HG02763 (cell line): Measurements from ENCODE around the gene ANKMY2.
A peak's percentile ranks its signal among the peaks of the same experiment; 100 is the strongest.
"Not testable (repeated sequence)": the region's sequence is repeated elsewhere in the genome, so short reads cannot be mapped to it uniquely, and the experiment has no call there.

Experiments used
- ATAC-seq: cut with Tn5 transposase; IDR thresholded peaks from one replicate; pipeline ENCODE4 v1.9.1; 2021; ENCODE audit warnings: mild to moderate bottlenecking, moderate library complexity; ENCODE audit not compliant: unreplicated experiment

Gene ANKMY2

DNA sequence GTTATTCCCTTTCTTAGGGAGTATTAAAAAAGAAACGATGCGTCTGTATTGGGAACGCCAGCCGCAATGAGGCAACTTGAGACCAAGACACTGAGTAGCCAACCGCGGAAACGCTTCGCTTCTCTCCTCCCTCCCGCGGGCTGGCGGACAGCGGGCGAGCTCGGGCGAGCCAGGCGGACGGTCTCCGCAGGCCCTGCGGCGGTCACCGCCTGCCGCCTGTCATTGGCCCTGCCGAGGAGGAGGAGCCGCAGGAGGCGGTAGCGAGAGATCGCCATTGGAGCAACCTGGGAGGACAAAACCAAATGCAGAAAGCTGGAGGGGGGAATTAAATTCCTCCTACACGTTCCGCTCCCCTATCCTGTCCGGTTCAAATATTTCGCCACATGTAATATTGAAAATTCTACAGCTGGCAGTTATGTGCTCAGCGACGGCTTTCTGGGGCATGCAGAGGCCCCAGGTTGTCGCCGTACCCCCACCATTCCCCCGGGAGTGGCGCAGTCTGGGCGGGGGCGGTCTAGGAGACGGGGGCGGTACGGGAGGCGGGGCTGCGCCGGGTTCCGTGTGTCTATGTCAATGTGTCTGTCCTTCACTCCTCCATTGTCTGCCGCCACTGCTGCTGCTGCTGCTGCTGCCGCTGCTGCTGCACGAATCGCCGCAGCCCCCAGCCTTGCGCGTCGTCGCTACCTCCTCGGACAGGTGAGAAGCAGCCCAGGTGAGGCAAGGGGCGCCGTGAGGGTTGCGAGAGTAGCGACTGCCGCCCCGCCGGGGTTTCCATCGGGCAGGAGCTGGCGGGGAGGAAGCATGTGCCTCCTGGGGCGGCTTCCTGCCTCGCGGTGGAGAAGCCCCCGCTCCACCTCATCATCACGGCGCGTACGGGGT lies at the start of gene ANKMY2, which contains the start of gene BZW2:
TSS of gene ANKMY2 (minus strand) at position 162 of the 879 bp plus-strand sequence. CDS start 181 bp downstream, outside the sequence.
TSS of gene BZW2 (plus strand) at position 589 of the 879 bp plus-strand sequence. CDS start 19,263 bp downstream, outside the sequence.
- ATAC-seq, result peak; percentile 98

DNA sequence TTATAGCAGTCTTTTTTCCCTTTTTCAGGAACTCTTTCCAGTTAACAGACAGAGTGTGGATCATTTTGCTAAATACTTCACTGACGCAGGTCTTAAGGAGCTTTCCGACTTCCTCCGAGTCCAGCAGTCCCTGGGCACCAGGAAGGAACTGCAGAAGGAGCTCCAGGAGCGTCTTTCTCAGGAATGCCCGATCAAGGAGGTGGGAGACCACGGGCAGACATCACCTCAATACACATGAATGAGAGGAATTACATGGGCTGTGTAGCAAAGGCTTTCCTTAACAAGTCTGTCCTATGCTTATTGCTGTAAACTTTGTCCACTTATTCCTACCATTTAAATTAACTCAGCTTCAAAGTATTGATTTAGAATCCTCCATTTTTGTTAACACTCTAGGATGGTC lies 49.3 kb upstream of the ANKMY2 start:
- no peak for ATAC-seq

DNA sequence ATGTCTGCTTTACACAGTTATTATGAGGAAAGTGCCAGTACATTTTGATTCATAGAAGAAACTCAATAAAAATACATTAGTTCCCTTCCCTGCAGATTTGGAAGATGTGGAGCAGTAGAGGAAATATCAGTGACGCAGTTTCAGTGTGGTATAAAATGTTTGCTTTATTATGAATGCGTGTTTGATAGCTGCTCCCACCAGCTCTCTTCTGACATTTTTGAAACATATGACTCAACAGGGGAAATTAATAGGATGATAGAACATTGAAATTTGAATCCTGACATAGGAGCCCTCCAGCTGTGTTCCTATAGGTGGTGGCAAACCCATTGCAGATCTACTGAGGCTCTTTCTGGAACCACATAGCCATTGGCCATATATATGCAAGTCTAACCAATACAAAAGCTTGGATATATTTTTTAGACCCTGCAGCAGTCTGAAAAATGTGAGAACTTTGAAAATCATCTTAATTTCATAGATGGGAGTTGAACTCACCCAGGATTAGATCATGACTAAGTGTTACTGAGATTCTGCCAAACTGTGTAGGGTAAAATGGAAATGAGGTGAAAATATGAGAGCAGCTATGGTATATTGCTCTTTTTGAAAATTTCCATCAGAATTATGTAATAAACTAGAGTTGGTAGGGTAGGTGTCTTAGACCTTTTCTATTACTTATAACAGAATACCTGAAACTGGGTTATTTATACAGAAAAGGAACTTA lies 48.2 kb upstream of the ANKMY2 start:
- ATAC-seq, result no peak

- no peak for ATAC-seq
Observed at GRCh38 chr7:16691241-16691640, 45.7 kb upstream of the ANKMY2 start.

GRCh38 chr7:16688249-16688648 lies 42.7 kb upstream of the ANKMY2 start:
- no peak for ATAC-seq

DNA sequence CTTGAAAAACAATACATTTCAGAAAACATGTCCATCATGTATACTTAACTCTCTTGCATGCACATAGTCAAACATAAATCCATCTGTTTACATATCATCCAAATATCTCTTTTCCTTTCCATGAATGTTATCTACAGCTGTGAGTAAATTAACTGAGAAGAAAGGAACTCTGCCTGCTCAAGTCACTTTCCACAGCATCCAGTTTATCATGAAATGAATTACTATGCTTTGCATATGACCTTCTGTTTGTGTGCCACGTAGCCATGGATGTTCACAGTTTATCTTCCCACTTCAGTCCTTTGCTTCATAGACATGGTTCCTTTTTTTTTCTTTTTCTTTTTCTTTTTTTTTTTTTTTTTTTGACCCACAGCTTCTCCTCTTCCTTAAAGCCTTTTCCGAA lies 40.0 kb upstream of the ANKMY2 start:
- ATAC-seq, result no peak

DNA sequence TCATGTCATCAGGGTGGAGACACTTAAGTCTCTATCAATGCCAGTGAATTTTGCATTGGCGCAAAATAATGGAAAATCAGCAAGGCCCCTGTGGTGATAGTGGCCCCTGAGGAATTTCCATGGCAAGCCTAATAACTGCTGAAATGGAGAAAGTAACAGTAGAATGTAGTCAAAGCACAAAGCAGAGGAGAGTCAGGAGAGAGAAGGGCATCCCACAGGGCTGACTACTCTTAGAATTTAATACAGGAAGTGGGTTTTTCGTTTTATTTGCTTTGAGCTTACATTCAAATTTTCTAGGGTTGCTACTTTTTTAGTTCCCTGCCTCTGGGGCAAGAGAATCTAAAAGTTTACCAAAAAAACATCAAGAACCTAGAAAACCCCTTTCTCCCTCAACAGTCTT lies 39.4 kb upstream of the ANKMY2 start:
- no peak for ATAC-seq

DNA sequence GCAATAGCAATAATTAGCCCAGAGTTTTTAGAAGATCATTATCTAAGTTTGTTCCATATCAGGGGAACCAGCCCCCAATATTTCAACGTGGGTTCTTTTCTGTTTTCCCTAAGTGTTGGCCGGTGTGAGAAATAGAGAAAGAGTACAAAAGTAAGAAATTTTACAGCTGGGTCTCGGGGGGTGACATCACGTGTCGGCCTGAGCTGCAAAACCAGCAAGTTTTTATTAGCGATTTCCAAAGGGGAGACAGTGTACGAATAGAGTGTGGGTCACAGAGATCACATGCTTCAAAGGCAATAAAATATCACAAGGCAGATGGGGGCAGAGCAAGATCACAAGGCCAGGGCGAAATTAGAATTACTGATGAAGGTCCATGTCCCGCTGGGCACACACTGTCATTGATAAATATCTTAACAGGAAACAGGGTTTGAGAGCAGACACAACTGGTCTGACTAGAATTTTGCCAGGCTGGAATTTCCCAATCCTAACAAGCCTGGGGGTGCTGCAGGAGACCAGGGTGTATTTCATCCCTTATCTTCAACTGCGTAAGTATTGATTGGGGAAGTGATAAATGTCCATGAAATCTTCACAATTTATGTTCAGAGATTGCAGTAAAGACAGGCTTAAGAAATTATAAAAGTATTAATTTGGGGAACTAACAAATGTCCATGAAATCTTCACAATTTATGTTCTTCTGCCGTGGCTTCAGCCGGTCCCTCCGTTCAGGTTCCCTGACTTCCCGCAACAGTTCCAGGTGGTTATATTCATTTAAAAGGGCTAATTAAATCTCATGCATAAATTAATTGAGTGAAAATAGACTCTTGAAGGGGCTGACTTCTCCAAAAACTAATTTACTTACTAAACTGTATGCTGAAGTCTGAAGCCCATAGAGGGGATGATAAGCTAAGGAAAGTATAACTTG lies 33.4 kb upstream of the ANKMY2 start:
- not testable (repeated sequence) for ATAC-seq

DNA sequence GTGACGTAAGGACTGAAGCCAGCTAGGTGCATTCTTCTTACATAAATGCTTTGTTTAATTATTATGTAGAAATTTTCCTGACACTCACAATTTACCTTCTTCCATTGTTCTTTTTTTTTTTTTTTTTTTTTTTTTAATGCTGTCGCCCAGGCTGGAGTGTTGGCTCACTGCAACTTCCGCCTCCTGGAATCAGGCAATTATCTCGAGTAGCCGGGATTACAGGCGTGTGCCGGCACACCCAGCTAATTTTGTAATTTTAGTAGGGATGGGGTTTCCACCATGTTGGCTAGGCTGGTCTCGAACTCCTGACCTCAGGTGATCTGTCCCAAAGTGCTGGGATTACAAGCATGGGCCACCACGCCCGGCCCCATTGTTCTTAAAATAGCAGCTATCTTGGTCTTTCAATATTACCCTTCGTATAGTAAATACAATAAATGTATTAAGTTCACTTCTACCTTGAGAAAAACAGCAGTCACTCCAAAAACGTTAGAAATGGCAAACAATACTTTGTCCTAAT lies 32.5 kb upstream of the ANKMY2 start:
- ATAC-seq, result no peak

GRCh38 chr7:16675277-16675676 lies 29.7 kb upstream of the ANKMY2 start:
- ATAC-seq, result no peak

GRCh38 chr7:16671811-16672210 lies 26.3 kb upstream of the ANKMY2 start:
- no peak for ATAC-seq

DNA sequence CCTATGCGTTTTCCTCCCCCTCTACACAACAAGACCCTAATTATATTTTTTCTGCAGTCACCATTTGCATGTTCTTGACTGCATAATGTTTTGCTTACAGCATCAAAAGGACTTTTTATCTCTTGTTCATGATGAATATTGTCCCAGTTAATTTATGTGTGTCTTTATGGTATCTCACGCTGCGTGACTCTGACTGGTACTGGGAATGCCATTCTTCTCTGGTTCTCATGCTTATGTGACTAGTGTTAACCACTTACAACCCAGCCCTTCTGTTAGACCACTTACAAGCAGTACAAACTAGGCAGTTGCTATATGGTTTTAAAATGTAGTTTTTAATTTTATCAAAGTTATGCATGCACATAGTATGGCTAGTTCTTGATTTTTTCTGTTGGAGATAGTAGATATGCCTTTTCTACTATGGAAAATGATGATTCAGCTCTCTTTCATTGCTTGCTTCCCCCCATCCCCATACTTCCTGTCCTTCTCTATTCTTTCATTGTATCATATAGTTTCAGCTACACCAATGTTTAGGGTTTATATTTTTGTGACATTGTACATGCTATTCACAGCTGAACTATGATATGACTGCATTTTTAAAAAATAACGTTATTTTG lies 25.3 kb upstream of the ANKMY2 start:
- ATAC-seq, result no peak

GRCh38 chr7:16670021-16670420 lies 24.5 kb upstream of the ANKMY2 start:
- ATAC-seq, result no peak

DNA sequence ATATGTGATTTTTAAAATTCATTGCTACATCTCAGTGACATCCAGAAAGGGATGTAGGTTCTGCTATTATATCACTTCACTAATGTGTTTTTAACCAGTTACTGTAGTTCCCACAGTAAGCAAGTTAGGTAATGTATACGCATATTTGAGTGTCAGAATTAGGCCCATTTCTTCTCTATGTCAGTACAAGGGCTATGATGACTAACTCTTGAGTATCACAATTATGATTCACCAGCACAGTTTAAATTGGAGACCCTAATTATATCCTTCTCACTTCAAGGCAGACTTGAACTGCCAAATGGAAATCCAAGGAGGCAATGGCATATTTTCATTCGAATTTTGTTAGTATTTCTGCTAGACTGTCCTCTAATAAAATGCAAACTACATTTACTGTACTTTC lies 24.0 kb upstream of the ANKMY2 start:
- ATAC-seq, result no peak

DNA sequence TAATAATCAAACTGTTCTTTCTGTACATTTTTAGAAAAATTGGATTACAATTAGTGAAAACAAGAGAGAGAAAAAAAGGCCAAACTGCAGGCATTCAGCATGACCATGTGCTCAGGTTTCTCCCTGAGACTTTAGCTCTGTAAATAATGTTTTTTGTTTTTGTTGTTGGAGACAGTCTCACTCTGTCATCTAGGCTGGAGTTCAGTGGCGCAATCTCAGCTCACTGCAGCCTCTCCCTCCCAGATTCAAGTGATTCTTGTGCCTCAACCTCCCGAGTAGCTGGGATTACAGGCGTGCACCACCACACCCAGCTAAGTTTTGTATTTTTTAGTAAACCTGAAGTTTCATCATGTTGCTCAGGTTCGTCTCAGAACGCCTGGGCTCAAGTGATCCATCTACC lies 23.4 kb upstream of the ANKMY2 start:
- no peak for ATAC-seq

- no peak for ATAC-seq
Observed at GRCh38 chr7:16668049-16668858, 22.7 kb upstream of the ANKMY2 start.

DNA sequence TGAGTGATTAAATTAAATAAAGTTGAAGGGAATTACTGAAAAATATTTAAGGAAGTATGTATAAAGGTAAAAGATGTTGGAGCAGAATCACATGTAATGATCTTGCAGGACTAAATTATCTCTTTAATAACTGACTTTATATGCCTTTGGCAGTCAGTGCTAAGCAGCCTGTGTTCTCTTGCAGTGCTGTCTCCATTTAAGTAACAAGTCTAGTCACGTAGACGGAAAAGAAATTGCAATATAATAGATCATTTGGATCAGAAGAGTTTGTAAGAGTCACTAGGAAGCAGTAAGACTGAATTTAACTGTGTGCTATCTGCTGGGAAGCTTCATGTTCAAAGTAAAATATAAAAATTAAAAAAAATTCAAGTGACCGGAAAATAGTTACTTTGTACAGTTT lies 21.8 kb upstream of the ANKMY2 start:
- no peak for ATAC-seq

DNA sequence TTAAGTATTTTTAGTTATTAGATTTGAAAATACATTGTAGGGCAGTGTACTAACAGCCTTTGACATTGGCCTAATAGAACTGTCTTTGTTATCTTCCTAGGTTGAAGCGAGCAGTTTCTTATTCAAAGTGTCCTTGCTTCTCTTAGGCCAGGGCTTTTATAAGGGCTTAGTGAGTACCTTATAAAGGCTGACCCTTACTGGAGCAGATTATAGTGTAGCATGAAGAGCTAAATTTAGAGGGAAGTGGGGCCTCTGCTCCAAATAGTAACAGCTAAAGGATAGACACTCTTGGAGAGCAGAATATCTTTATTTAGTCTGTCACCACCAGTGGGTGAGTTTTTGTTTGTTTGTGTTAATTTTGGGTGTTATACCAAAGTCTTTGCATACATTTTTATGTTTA lies 16.4 kb upstream of the ANKMY2 start:
- ATAC-seq, result no peak

DNA sequence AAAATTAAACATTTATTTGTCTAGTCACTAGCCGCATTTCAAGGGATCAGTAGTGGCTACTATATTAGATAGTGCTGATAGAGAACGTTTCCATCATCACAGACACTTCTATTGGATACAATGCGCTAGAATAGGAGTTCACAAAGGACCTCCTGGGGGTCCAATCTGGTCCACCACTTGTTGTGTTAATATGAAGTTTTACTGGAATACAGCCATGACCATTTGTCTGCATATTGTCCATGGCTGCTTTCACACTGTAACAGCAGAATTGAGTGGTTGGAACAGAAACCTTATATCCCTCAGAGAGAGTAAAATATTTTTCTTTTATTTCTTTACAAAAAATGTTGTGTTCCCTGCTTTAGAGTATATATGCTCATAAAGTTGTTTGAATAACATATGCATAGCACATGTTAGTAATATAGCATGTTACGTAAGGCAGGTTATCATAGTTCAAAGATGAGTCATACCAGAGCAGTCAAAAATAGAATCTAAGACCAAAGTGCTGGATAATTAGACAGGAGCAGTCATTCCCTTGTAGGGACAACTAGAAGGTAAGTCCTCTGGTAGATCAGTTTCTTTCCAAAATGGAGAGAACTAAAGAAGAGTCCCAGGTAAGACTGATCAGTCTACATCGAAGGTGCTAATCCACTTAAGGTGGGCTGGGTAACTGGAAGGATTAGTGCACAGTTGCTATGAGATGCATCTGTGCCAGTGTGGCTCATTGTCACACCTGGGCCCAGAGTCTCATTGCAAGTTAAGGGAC lies 15.3 kb upstream of the ANKMY2 start:
- ATAC-seq, result no peak
